Activated CD8-positive, alpha-beta memory T cell treated with anti-CD3 and anti-CD28 coated beads for 4 hours (primary cell): ENCODE measurements around the gene CBX2.

ENCODE experiments used
- DNase-seq, 2 donors: peaks; one replicate each; pipeline ENCODE4 v3.0.0-alpha.2; 2020; ENCODE audit warnings: low read depth in 2 of 2

The CBX2 gene

GRCh38 chr17:79786930-79787643, 9.1 kb downstream of the CBX2 start:
- no peak for DNase-seq

GRCh38 chr17:79788455-79788854, 10.5 kb downstream of the CBX2 start:
- no peak for DNase-seq

GRCh38 chr17:79788989-79789942, 11.3 kb downstream of the CBX2 start:
- DNase-seq: no peak

- DNase-seq: no peak
Observed at GRCh38 chr17:79789943-79790804, 12.2 kb downstream of the CBX2 start.

- DNase-seq: no peak
Observed at GRCh38 chr17:79790805-79791734, 13.1 kb downstream of the CBX2 start.

- no peak for DNase-seq
Observed at GRCh38 chr17:79791735-79792161, 13.8 kb downstream of the CBX2 start.

- no peak for DNase-seq
Observed at GRCh38 chr17:79792341-79792871, 14.5 kb downstream of the CBX2 start.

GRCh38 chr17:79792984-79793923, 15.3 kb downstream of the CBX2 start:
- no peak for DNase-seq

GRCh38 chr17:79793924-79794304, 16.0 kb downstream of the CBX2 start:
- DNase-seq: no peak

GRCh38 chr17:79794659-79795511, 16.9 kb downstream of the CBX2 start:
- no peak for DNase-seq

GRCh38 chr17:79795795-79796443, 18.0 kb downstream of the CBX2 start:
- no peak for DNase-seq

- no peak for DNase-seq
Observed at GRCh38 chr17:79796444-79796762, 18.5 kb downstream of the CBX2 start.

- peak; percentile 98 to 99 for DNase-seq
Observed at GRCh38 chr17:79796763-79797491, 19.0 kb downstream of the CBX2 start, which contains the start of gene CBX8. Gene CBX8 (minus strand): TSS chr17:79797077. CDS start chr17:79796998, 79 bp downstream.

- no peak for DNase-seq
Observed at GRCh38 chr17:79797492-79798298, 19.7 kb downstream of the CBX2 start.

- DNase-seq: no peak
Observed at GRCh38 chr17:79798299-79799173, 20.6 kb downstream of the CBX2 start.
